Activated T-cell treated with anti-CD3 and anti-CD28 coated beads for 24 hours (primary cell): ENCODE results near the gene DENND1A.

ENCODE experiments used
- DNase-seq: peaks from one replicate; pipeline ENCODE4 v3.0.0-alpha.2; 2020; ENCODE audit warnings: low read depth

Gene DENND1A

DNA sequence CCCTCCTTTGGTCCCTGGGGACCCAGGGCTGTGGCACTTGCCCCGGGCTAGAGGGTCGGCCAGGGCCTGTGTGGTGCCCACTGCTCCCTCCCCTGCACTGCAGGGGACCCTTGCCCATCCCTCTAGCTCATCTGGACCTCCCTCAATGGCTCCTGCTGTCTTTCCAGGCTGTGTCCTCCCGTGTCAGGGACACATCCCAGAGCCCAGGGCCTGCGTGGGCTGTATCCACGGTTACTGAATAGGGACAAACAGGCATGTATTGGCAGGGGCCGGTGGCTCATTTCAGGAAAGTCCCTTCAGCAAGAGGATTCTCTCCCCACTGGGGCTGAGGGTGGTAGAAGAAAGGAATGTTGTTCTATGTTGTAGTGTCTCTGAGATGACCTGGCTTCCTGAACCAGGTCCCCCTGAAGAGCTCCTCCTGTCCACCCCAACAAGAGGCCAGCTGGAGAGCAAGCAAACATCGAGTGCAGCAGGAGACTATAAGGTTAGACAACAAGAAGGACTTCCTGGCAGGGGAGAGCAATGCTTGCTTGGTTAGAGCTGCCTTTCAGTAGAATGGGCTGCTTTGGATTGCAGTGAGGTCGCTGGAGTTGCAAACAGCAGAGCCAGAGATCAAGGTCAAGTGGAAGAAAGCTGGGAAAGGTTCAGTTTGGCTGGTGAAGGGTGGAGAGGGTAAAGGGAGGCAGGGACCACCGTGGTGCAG is 575.0 kb downstream of the DENND1A start:
- DNase-seq: no peak

DNA sequence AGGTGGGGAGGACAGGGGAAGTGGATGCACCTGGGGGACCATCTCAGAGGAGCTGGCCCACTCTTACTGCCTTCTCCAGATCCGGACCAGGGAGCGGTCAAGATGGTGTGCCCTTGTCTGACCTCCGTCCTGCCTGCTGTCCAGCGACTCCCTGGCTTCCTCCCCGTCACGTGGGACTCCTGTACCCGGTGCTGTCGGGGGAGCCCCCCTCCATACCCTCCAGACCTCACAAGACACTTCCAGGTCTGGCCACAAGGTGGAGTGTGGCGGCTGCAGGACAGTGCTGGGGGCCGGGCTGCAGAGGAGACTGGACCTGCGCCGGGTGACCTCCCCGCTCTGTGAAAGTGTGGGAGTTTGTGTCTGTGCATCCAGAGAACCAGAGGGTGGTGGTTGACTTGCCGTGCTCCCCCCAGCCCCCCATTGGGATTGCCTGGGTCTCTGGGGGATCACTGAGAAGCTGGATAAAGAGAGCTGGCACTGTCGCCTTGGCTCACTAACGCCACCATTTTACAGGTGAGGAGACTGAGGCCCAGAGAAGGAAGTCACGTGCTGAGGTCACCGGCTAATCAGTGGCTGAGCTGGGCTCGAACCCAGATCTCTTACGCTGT is 575.8 kb downstream of the DENND1A start:
- peak; percentile 50 for DNase-seq

DNA sequence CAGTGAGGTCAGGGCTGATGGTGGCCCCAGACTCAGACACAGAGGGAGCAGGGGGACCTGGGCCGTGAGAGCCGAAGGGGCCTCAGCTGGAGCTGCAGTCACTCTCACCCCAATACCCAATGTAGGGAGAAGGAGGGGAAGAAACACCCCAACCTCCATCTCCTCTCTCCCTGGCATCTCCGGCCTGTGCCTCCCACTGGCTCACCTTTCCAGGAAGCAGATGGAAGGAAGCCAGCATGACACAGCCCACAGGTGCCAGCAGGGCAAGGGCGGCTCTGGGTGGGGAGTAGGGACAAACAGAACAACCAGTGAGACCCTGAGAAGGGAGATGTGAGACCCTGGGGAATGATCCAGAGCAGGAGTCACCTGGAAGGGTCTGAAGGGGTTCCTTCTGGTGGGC is 576.9 kb downstream of the DENND1A start:
- DNase-seq: no peak

DNA sequence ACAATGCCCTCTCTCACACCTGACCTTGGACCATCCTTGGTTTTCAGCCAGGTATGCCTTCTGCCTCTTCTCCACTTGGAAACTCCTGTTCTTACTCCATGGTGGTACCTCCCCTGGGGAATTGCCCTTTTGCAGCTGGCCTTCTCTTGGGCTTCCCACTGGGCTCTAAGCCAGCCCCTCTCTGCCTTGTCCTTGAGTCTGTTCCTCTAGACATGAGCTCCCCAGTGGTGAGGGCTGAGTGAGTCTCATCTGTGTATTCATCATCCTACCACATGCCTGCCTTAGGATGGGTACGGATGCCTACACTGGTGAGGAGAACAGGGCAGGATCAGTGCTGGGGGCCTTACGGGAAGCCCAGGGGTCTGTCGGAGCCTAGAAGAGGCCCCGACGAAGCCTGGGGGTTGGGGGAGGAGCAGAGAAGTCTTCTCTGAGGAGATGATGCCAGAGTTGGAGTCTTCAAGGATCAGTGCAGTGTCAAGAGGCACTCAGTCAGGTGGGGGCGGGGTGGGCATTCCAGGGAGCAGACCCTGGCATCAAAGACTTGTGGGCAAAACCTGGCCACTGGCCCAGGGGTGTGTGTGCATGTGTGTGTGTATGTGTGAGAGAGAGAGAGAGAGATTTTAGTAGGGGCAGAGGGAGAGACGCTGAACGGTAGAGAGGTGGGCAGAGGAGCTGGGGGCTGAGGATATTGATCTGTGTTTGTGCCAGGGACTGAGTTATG is 579.2 kb downstream of the DENND1A start:
- no peak for DNase-seq

DNA sequence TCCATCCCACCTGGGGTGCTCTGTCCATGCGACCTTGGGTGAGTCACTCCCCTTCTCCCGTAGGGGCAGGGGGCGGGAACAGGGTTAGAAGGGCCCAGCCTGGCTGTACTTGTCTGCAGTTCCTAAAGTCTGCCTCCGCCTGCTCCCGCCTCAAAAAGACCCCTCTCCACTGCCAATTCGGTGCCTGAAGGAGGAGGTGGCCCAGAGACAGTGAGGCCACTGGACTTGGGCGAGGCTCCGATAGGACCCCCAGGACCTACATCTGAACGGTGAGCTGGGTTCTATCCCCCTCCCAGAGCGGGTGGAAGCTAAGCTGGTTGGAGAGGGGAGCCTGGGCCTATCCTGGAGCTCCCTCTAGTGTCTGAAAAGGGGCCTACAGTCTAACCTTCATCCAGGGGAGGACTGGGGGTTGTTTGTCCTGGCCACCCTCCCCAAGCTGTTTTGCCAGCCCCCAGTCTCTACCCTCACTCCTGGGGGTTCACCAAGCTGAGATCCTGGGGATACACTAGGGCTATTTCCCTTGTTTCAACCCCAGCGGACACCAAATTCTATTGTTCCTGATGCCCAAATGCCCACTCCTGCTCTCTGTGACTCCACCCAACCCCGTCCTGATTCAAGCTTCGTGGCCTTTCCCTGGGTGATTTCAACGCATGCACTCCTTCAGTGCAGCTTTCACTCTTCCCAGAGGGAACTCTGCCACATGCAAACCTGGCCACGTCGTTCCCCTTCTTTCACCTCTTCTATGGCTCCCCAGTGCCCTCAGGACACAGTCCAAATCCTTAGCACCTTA is 580.0 kb downstream of the DENND1A start:
- DNase-seq: peak; percentile 68

DNA sequence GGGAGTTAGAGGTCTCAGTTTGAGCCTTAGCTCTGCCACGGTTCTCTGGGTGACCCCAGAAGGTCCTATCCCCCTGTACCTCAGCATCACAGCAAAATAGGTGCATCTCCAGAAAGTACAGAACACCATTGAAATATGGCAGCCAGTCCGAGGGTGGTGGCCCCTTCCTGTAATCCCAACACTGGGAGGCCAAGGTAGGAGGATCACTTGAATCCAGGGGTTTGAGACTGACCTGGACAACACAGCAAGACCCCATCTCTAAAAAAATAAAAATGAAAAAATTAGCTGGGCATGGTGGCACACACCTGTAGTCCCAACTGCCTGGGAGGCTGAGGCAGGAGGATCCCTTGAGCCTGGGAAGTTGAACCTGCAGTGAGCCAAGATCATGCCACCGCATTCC is 580.9 kb downstream of the DENND1A start:
- DNase-seq: no peak

DNA sequence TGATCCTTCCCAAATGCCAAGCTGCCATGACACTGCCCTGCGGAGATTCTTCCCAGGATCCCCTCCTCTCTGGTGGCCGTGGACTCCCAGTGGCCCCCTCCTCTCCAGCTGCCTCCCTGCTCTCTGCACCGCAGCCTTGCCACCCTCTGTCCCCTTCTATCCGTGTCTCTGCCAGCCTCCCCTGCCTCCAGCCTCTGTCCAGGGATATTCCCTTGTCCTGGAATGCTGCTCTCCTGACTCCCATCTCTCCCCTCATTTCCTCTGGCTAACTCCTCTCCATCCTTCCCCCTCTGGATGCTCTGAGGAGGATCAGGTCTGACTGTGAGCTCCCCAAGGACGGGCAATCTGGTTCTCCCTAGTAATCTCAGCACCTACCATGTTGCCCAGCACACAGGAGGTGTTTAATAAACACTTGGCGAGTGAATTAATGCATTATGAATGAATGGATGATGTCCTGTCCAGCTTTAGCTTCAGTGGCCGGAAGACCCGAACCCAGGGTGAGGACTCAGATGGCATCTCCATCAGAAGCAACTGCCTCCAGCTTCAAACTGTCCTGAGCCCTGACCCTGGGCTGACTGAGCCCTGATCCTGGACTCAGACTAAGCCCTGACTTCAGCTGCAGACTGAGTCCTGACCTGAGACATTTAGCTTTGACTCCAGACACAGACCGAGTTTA is 581.5 kb downstream of the DENND1A start:
- DNase-seq: no peak

DNA sequence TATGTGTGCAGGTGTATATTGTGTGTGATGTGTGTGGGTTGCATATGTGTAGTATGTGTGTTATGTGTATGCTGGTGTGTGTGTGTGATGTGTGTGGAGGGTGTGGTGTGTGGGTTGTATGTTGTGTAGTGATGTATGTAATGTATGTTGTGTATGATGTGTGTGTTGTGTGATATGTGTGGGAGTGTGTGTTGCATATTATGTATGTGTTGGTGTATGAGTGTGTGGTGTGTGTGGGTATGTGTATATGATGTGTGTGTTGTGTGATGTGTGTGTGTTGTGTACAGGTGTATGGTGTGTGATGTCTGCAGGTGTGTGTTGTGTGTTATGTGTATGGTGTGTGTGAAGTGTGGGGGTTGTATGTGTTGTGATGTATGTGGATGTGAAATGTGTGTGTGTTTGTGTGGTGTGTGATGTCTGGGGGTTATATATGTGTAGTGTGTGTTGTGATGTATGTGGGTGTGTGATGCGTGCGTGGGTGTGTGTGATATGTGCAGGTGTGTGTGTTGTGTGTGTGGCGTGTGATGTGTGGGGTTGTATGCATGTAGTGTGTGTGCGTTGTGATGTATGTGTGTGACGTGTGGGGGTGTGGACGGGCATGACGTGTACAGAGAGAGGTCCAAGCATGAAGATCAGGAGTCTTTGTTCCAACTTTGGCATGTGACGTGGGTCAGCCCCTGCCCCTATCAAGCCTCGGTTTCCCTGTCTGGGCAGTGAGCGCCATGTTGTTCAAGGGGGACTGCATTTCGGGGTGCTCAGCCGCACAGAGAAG is 582.5 kb downstream of the DENND1A start:
- DNase-seq: no peak

DNA sequence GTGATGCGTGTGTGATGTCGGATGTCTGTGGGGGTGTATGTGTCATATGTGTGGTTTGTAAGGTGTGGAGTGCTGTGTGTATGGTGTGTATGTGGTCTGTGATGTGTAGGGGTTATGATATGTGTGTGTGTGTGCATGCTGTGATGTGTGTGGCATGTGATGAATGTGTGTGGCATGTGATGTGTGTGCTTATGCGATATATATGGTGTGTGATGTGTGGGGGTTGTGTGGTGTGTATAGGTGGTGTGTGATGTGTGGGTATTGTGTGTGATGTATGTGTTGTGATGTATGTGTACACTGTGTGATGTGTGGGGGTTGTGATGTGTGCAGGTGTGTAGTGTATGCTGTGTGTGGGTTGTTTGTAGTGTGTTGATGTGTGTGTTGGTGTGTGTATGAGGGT is 583.1 kb downstream of the DENND1A start:
- DNase-seq: no peak

DNA sequence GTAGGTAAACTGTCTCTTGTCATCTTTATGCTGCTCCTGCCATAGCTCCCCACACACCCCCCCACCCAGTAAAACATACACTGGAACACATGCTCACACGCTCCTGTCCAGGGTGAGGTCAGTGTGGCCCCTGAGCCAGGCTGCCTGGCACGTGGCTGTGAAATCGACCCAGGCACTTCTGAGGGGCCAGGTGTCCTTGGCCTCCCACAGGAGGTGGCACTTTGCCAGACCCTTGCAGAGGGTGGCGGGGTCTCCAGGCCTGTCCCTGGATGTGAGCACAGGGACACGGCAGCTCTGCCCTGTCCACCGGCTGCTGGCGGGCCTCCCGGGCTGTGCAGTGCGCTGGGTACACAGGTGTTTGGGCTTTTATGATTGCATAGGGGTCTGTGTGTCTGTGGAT is 583.9 kb downstream of the DENND1A start:
- no peak for DNase-seq

DNA sequence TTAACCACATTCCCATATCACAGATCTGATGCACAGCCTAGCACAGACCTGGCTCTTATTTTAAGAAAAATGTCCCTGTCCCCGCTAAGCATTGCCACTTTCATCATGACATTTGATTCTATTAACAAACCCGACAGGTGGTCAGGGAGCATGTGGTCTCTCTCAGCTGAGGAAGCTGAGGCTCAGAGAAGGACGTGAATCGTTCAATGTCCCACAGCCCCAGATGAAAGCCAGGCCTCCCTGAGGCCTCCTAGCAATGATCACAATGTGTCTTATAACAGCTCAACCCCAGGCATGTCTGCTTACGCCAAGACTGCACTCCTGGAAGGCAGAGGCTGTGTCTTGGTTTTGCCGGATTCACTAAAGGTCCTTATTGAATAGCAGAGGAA is 584.4 kb downstream of the DENND1A start:
- no peak for DNase-seq

DNA sequence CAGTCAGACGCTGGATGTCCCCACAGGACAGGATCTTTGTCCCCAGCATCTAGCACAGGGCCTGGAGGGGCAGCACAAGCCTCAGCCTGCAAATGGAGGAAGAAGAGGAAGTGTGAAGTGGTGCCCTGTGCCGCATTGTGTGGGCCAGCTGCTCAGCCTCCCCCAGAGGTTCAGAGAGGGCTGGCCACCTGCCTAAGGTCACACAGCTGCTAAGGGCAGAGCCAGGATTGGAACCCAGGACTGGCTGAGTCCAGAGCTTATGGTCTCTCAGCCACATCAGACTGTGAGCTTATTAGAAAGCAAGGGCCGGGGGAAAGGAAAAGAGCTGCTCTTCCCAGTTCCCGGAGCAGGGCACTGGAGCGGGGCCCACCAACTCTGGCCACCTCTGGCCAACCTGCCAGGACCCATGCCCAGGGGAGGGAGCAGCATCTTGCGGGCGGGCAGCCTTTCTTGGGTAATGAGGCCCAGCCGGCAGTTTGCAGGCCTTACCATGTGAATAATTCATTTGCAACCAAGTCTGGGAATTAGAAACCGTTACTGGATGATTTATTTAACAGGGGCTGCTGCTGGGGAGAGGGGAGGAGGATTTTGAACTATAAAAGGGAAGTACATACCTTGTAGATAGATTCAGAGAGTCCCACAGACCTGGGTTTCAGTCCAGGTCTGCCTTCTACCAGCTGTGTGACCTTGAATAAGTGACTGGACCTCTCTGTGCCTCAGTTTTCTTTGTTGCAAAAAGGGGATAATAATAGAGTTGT is 585.6 kb downstream of the DENND1A start:
- DNase-seq: no peak

DNA sequence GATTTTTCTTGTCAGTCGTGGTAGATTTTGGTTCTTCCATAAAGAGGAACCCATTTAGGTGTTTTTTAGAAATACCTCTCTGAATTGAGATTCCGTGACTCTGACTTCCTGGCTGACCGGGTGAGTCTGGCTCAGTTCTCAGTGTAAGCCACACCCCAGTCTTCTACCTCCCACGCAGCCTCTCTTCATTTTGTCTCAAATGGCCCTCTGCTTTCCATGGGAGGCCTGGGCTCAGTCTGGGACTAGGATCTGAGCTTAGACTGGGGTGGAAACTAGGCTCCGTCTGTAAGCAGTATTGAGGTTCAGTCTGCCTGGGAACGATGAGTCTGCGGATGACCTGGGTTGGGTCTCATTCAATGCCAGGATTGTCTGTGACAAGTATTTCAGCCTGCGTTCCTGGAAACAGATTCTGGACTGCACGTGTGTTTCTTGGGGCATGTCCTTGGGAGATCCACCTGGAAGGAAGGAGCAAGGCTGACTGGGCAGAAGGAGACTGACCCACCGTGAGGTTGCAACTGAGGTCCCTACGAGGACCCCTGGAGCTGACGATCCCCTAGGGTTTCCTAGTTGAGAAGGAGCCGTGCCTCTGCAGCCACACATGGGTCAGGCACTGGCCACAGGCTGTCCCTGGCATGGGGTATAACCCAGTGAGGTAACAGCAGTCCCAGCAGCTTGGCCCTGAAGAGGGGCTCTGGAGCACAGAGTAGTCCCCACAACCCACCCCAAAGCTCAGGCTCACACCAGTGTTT is 586.3 kb downstream of the DENND1A start:
- no peak for DNase-seq

DNA sequence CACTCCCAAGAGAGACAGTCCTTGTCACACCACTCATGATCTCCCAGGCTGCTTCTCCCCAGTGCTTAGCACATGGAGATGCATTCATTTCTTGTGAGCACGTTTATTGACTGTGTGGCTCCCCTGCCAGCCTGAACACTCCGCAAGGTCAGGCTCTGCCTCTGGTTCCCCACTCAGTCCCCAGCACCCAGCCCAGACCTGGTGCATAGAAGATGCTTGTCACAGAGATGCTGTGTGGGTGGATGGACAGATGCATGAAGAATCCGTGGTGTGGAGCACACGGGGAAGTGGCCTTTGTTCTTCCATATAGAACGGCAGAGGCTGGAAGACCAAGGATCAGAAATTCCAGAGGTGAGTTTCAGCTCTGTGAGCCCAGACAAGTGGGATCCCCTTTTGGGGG is 587.7 kb downstream of the DENND1A start:
- DNase-seq: no peak

DNA sequence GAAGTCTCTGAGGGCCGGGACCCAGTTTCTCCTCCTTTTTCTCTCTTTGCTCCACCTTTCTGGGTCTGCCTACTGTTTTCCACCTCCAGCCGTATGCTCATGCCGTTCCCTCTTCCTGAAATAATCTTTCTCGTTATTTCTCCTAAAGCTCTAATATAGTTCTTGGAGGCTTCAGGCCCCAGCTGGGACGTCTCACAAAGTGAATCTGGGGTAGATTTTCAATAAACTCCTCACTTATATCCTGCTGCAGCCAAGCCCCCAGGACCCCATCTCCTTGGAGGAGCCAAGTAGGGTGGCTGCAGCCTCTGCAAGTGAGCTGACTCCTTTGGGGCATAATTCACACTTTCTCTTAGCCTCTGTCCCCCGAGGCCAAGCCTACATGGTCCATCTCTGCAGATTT is 588.1 kb downstream of the DENND1A start:
- DNase-seq: no peak

DNA sequence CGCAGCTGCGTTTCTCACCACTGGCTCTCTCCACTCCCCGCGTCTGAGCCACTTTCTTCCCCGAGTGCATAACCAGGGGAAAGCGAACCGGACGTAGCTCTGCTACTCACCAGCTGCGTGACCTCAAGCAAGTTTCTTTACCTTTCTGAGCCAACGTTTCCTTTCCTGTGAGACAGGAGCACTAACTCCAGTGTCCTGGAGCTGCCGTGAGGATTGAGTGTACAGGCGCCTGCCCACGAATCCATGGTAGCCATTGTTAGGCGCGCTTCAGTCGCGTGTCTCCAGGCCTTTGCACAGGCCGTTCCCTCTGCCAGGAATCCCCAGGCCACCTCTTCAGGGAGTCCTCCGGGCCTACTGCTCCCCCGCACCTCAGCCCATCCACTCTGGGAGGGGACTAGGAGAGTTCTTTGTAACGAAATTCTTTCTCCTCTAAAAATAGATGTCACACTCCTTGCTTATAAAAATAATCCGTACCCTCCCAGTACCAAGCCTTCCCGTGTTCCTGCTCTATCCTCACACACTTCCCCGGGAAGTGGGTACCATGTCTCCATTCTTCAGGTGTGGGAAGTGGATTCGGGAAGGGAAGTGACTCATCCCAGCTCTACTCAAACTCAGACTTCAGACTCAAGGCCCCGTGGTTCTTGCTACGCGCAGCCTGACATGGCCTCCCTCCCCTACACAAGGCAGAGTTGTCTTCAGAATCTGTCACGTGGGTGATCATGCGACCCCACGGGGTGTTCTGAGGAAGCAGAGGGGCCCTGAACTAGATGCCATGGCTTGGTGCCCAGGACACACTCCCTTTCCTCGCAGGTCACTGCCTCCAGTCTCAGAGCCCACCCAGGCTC is 590.0 kb downstream of the DENND1A start:
- peak; percentile 55 for DNase-seq

DNA sequence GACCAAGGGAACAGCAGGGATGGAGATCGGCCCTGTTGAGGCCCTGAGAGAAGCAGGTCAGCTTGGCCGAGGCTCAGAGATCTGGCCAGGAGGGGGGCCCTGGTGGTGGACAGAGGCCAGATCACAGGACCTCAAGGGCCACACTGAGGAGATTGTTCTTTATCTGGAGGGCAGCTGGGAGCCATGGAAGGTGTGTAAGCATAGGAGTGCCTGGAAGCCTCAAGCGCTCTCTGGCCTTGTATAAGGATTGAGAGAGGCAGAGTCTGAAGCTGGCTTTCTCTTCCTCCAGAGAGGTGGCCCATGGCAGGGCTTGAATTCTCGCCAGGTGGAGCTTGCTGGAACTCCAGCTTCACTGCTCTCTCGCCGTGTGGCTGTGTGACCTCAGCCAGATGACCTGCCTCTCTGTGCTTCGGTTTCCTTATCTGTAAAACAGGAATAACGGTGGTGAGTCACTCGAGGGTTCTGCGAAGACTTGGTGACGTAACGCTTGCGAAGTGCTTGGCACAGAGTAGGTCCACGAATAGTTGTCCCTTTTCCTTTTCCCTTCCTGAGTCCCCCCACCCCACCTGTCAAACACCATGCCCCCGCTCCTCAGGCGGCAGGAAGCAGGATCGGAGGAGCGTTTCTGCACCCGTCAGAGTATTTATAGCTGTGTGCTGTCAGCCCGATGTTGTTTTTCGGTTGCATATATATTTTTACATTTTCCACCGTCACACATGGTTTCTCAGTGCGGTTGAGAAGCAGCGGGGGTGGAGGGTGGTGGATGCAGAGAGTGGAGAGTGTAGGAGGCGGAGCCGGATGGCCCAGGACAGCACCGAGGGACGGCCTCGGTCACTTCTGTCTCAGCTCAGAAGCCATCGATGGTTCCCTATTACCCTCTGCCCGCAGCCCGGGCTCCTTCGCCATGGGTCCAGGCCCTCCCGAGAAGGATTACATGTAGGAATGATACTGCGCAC is 590.9 kb downstream of the DENND1A start:
- DNase-seq: peak; percentile 69

DNA sequence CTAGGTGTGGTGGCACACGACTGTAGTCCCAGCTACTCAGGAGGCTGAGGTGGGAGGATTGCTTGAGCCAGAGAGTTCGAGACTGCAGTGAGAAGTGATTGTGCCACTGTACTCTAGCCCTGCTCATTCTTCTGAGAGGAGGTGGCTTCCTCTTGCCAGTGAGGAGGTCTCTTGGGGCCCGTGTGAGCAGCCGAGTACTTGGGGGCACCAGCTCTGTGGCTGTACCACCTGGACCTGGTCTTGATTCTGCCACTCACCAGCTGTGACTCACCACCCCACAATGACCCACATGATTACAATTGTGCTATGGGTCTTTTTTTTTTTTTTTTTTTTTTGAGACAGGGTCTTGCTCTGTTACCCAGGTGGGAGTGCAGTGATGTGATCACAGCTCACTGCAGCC is 592.0 kb downstream of the DENND1A start:
- DNase-seq: no peak
